ENCODE data around the gene UBTF. TPM values are rescaled to one million over a fixed set of nuclear protein-coding genes. Genes with fewer than 3 reads are reported as not detected.

Gene UBTF
- total RNA-seq, 2 donors from 2014 or later: 112 to 134 TPM

DNA sequence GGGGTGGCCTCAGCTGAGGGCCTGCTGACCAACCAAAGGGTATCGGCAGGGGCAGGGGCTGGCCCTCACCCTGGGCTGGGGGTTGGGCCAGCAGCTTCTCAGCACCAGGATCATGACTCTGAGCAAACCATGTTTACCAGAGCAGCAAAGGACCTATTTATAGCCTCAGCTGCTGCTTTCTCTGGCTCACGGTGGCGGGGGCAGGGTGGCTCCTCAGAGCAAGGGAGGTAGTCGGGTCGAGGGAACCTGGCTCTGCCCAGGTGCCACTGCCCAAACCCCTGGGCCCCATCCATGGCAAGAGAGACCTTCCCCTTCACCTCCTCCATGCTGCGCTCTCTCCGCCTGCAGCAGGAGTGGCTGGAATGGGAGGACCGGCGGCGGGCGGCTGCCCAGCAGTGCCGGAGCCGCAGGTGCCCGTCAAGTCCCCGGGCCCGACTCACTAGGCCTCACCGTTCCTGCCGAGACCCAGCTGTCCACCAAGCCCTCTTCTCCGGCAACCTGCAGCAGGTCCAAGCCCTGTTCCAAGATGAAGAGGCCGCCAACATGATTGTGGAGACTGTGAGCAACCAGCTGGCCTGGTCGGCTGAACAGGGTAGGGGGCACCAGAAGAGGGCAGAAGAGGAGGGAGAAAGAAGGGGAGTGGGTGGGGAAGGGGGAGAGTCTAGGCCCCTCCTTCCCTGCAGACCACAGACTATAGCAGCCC, 48.8 kb downstream of the UBTF start, which contains the start of gene ASB16:
ASB16 (plus strand) TSS at position 206 of the 703 bp plus-strand sequence; CDS start at position 292, 86 bp downstream.
- ATAC-seq (no peak), DNase-seq (ENCODE audit: low spot score in 2 of 2) (no peak)
- no peaks in the 10 kb centered on the region for H3K36me3 Mint-ChIP-seq
- H3K9me3 Mint-ChIP-seq: no peaks in the 10 kb centered on the region
- peak within 1 kb of the TSS in 1 of 2 donors; percentile 40 for H3K27ac Mint-ChIP-seq

- Mint-ChIP-seq H3K36me3 (no peaks in the 10 kb centered on the region), H3K27ac (peak overlapping the region in 1 of 2 donors; percentile 40), H3K9me3 (no peaks in the 10 kb centered on the region)
- no peak for DNase-seq (ENCODE audit: low spot score in 2 of 2)
- ATAC-seq: no peak
Measured at GRCh38 chr17:44170135-44170498, 49.4 kb downstream of the UBTF start.

GRCh38 chr17:44167181-44167861, 52.2 kb downstream of the UBTF start:
- no peaks in the 10 kb centered on the region for H3K36me3 Mint-ChIP-seq
- peak overlapping the region; percentile 38 to 44 for H3K27ac Mint-ChIP-seq
- DNase-seq (ENCODE audit: low spot score in 2 of 2): no peak
- no peak for ATAC-seq
- H3K9me3 Mint-ChIP-seq: no peaks in the 10 kb centered on the region

GRCh38 chr17:44164476-44164875, 55.0 kb downstream of the UBTF start:
- no peak for ATAC-seq
- no peaks in the 10 kb centered on the region for H3K36me3 Mint-ChIP-seq
- H3K27ac Mint-ChIP-seq: no peak overlapping the region
- DNase-seq (ENCODE audit: low spot score in 2 of 2): no peak
- no peaks in the 10 kb centered on the region for H3K9me3 Mint-ChIP-seq

DNA sequence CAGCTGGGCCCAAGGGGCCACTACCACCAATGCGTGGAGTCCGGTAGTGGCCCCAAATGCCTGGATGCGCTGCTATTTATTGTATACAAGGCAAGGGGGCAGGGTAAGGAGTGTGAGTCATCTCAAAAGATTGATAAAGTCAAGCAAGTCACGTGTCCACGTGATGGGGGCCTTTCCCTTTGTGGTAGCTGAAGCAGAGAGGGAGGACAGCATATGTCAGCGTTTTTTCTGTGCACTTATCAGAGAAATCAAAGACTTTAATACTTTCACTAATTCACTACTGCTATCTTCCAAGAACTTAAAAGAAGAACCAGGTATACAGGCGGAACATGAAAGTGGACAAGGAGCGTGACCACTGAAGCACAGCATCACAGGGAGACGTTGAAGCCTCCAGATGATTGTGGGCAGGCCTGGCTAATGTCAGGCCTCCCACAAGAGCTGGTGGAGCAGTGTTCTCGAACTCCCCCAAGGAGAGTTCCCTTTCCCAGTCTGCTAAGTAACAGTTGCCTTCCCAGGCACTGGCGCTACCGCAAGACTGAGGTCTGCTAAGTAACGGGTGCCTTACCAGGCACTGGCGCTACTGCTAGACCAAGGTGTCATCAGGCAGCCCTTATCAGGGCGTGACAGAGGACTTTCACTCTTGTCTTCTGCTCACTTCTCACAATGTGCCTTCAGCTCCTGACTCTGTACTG, 59.8 kb downstream of the UBTF start:
- no peak overlapping the region for H3K27ac Mint-ChIP-seq
- DNase-seq (ENCODE audit: low spot score in 2 of 2): no peak
- no peak for ATAC-seq
- peaks cover 0 to 7% of the 10 kb centered on the region in 2 donors for H3K36me3 Mint-ChIP-seq
- H3K9me3 Mint-ChIP-seq: no peaks in the 10 kb centered on the region

DNA sequence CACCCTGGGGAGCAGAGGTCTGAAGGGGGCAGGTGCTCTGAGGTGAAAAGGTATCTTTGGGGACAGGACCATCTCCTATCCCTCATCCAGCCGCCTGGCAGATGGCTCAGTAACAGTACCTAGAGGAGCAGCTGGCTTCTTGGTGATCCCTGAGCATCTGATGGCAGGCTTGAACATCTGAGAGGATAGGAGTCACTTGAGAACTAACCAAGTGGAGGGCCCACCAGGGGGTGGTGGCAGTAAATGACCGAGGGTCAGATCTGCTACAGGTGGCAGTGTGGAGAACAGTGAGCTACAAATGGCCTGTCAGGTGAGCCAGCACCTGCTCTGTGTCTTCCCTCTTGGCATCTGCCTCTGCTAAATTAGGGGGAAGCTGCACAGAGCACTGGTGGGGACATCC, 64.0 kb downstream of the UBTF start:
- Mint-ChIP-seq H3K36me3 (peaks cover 5 to 7% of the 10 kb centered on the region in 2 donors), H3K9me3 (no peaks in the 10 kb centered on the region), H3K27ac (peak overlapping the region in 1 of 2 donors; percentile 59)
- ATAC-seq (no peak), DNase-seq (ENCODE audit: low spot score in 2 of 2) (no peak)

Other genes starting within 250 kb of the UBTF start
- 1 to 10 TPM in 1 of 2 donors, under 1 TPM in 1; 0.18 to 3.0 TPM for gene NAGS, start 215.1 kb downstream of the UBTF start, total RNA-seq
- gene TMEM101, start 204.7 kb downstream of the UBTF start, total RNA-seq: 10 to 100 TPM; 32.8 to 43.6 TPM
- gene LSM12, start 153.0 kb downstream of the UBTF start, total RNA-seq: 10 to 100 TPM; 71.4 to 73.5 TPM
- gene G6PC3, start 148.9 kb downstream of the UBTF start, total RNA-seq: 10 to 100 TPM; 17.7 to 20.3 TPM
- 10 to 100 TPM; 17.3 to 27.8 TPM for gene HDAC5, start 96.0 kb downstream of the UBTF start, total RNA-seq
- gene HROB, start 77.7 kb downstream of the UBTF start, total RNA-seq: 10 to 100 TPM; 23.7 to 25.0 TPM
- gene ASB16, start 49.0 kb downstream of the UBTF start, total RNA-seq: under 1 TPM; 0.39 to 0.52 TPM
- 10 to 100 TPM; 27.4 to 50.4 TPM for gene TMUB2, start 32.7 kb downstream of the UBTF start, total RNA-seq
- gene ATXN7L3, start 19.8 kb downstream of the UBTF start, total RNA-seq: 10 to 100 TPM; 81.1 to 94.4 TPM
- gene SLC4A1, start 48.5 kb upstream of the UBTF start, total RNA-seq: not detected
- 1 to 10 TPM; 1.0 to 1.9 TPM for gene RUNDC3A, start 88.9 kb upstream of the UBTF start, total RNA-seq
- gene SLC25A39, start 105.1 kb upstream of the UBTF start, total RNA-seq: 100 to 1,000 TPM in 1 of 2 donors, 10 to 100 TPM in 1; 92.4 to 131 TPM
- 10 to 100 TPM; 65.0 to 73.0 TPM for gene GRN, start 125.6 kb upstream of the UBTF start, total RNA-seq
- under 1 TPM; 0.35 to 0.43 TPM for gene FAM171A2, start 144.2 kb upstream of the UBTF start, total RNA-seq
- gene ITGA2B, start 170.0 kb upstream of the UBTF start, total RNA-seq: 1 to 10 TPM; 2.6 to 3.2 TPM